GM12891 (cell line): Measurements from ENCODE around the gene BHLHE41.

ENCODE experiments used
- DNase-seq: peaks from one replicate; pipeline ENCODE4 v3.0.0; 2011; ENCODE audit warnings: low spot score; ENCODE audit not compliant: insufficient read length
- FAIRE-seq: peaks from 2 replicates; lab custom pipeline; 2011; peaks lifted over from hg19 to GRCh38; lab: Jason Lieb, UNC
- PAX5 ChIP-seq: IDR thresholded peaks from 2 replicates; pipeline ENCODE4 v1.6.1; 2011; ENCODE audit warnings: low read length, moderate library complexity, mild to moderate bottlenecking; ENCODE audit not compliant: insufficient read depth, severe bottlenecking
- POLR2A ChIP-seq: IDR thresholded peaks from 2 replicates; pipeline ENCODE4 v1.6.1; 2011; ENCODE audit warnings: low read depth, low read length, control low read depth
- POLR2AphosphoS5 ChIP-seq: IDR thresholded peaks from 2 replicates; pipeline ENCODE4 v1.6.1; 2011; ENCODE audit warnings: low read depth, low read length, control low read depth
- POU2F2 ChIP-seq: IDR thresholded peaks from 2 replicates; pipeline ENCODE4 v1.6.1; 2011; ENCODE audit warnings: low read depth, mild to moderate bottlenecking, control low read depth, low read length, moderate library complexity
- SPI1 ChIP-seq: IDR thresholded peaks from 2 replicates; pipeline ENCODE4 v1.6.1; 2011; ENCODE audit warnings: low read depth, low read length, control low read depth
- TAF1 ChIP-seq: IDR thresholded peaks from 2 replicates; pipeline ENCODE4 v1.6.1; 2011; ENCODE audit warnings: low read depth, low read length, control low read depth

The BHLHE41 gene

DNA sequence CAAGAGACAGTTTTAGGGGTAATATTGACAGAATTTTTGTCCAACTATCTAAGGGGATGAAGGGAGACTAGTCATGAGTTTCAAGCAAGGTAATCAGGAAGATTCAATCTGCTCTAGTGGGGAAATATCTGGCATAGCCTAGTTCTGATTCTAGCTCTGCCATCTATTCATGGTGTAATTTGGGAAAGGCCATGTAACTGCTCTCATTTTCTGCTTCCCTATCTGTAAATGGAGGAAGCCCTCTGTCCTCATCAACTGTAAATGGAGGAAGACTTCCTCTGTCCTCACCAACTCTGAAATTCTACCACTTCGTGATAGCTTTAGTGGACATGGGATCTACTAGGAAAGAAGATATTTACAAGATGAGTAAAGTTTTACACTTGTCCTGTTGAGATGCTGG lies 37.9 kb downstream of the BHLHE41 start:
- TF ChIP-seq POLR2AphosphoS5 (no peak), POLR2A (no peak), PAX5 (no peak), TAF1 (no peak)
- FAIRE-seq (no peak), DNase-seq (no peak)

DNA sequence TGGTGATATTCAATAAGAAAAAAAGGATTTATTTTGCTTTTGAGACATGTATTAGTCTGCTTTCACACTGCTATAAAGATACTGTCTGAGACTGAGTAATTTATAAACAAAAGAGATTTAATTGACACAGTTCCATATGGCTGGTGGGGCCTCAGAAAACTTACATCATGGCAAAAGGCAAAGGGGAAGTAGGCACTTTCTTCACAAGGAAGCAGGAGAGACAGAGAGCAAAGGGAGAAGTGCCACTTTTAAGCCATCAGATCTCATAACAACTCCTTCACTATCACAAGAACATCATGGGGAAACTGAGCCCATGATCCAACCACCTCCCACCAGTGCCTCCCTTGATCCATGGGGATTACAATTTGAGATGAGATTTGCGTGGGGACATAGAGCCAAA lies 43.9 kb downstream of the BHLHE41 start:
- DNase-seq (no peak), FAIRE-seq (no peak)
- TF ChIP-seq POLR2AphosphoS5, result no peak

DNA sequence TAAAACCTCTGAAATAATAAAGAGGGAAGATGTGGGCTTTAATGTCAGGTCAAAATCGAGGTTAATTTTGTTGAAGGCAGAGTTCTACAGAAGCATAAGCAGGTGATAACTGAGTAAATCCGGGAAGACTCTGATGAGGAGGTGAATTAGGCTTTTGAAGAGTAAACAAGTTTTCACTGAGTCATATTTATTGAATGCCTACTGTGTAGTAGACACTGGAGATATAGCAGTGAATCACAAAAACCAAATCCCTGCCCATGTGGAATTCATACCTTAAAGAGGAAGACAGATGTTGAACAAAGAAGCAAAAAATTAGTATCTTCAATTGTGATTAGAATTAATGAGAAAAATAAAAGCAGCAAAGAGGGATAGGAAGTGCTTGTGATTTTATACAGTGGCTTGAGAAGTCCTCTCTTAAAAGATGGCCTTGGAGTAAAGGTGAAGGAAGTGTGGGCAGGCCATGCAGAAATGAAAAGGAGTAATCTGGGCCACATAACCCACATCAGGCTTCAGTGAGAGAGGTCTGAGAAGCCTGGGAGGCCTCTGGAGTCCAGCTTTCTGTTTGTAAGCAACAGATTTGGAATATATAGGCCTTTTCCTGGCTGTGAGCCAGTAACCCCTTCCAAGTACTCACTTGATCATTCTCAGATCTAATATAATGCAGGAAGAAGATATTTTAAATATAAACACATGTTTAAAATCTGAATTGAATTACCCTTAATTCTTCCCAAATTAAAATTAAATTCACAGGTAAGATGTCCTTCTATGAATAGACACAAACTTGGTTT lies 46.7 kb downstream of the BHLHE41 start:
- DNase-seq, result no peak
- no peak for FAIRE-seq
- TF ChIP-seq POLR2A (no peak), POU2F2 (no peak), POLR2AphosphoS5 (no peak), SPI1 (no peak), TAF1 (no peak), PAX5 (no peak)
